K562 (cell line): ENCODE data around the gene WDR83. TPM values are rescaled to one million over a fixed set of nuclear protein-coding genes. Genes with fewer than 3 reads are reported as not detected.

Experiments used
- ARNT ChIP-seq, 2 experiments: fragments of 450-650 bp; IDR thresholded peaks; 2 replicates each; pipeline ENCODE4 v1.6.1; 2016; ENCODE audit warnings: mild to moderate bottlenecking in 1 of 2
- BMI1 ChIP-seq: fragments of 150-350 bp; IDR thresholded peaks from 2 replicates; pipeline ENCODE4 v1.6.1; 2014; ENCODE audit warnings: low read length
- CREM ChIP-seq: IDR thresholded peaks from 2 replicates; pipeline ENCODE4 v1.6.1; 2014; ENCODE audit warnings: antibody characterized with exemption, low read depth
- DIDO1 ChIP-seq: fragments of 450-650 bp; IDR thresholded peaks from 2 replicates; pipeline ENCODE4 v1.6.1; 2016; ENCODE audit warnings: low read depth, missing biosample characterization, missing genetic modification characterization
- EZH2 ChIP-seq: IDR thresholded peaks from 2 replicates; pipeline ENCODE4 v1.6.1; 2012; ENCODE audit warnings: low read depth, mild to moderate bottlenecking, inconsistent platforms, low read length, borderline replicate concordance
- IFI16 ChIP-seq: fragments of 250-450 bp; sonication (Bioruptor Pico); IDR thresholded peaks from 2 replicates; pipeline ENCODE4 v2.1.2; 2022; ENCODE audit warnings: mild to moderate bottlenecking, inconsistent platforms
- KLF6 ChIP-seq: fragments of 250-450 bp; sonication (Bioruptor Pico); IDR thresholded peaks from 2 replicates; pipeline ENCODE4 v1.4.0; 2020; ENCODE audit warnings: mild to moderate bottlenecking, moderate library complexity, borderline replicate concordance
- LARP7 ChIP-seq: fragments of 450-650 bp; IDR thresholded peaks from 2 replicates; pipeline ENCODE4 v1.6.1; 2016
- NFIC ChIP-seq: fragments of 450-650 bp; IDR thresholded peaks from 2 replicates; pipeline ENCODE4 v1.6.1; 2017; ENCODE audit warnings: mild to moderate bottlenecking, inconsistent platforms
- POLR2H ChIP-seq: IDR thresholded peaks from 2 replicates; pipeline ENCODE4 v1.6.1; 2016; ENCODE audit warnings: missing genetic modification characterization, low read depth, mild to moderate bottlenecking, control low read depth, missing compliant biosample characterization, moderate library complexity
- RBM17 ChIP-seq: fragments of 200-400 bp; formaldehyde crosslinking; IDR thresholded peaks from 2 replicates; pipeline ENCODE4 v1.6.1; 2017; ENCODE audit warnings: low read depth, mild to moderate bottlenecking, low read length, borderline replicate concordance
- SAFB2 ChIP-seq: fragments of 200-400 bp; formaldehyde crosslinking; IDR thresholded peaks from 2 replicates; pipeline ENCODE4 v1.6.1; 2018; ENCODE audit warnings: borderline replicate concordance, low read length, low read depth, moderate library complexity; ENCODE audit not compliant: severe bottlenecking
- SMARCE1 ChIP-seq: fragments of 450-650 bp; IDR thresholded peaks from 2 replicates; pipeline ENCODE4 v1.7.1; 2016; ENCODE audit warnings: mild to moderate bottlenecking
- SNIP1 ChIP-seq: fragments of 450-650 bp; IDR thresholded peaks from 2 replicates; pipeline ENCODE4 v1.7.1; 2017; ENCODE audit warnings: low read depth, mild to moderate bottlenecking
- SREBF2 ChIP-seq: sonication (generic); formaldehyde crosslinking; IDR thresholded peaks from 2 replicates; pipeline ENCODE4 v1.4.0; 2020; ENCODE audit warnings: mild to moderate bottlenecking, missing genetic modification reagents
- TGIF2 ChIP-seq: sonication (generic); formaldehyde crosslinking; IDR thresholded peaks from 2 replicates; pipeline ENCODE4 v1.8.1; 2022; ENCODE audit warnings: mild to moderate bottlenecking, missing genetic modification reagents, moderate library complexity
- YY1 ChIP-seq, 3 experiments: IDR thresholded peaks; 2 replicates each; pipeline ENCODE4 v1.6.1; 2011; ENCODE audit warnings: low read length in 2 of 3, mild to moderate bottlenecking in 2 of 3, moderate library complexity in 2 of 3, borderline replicate concordance in 1 of 3, control low read depth in 1 of 3, low read depth in 1 of 3; ENCODE audit not compliant: insufficient read depth in 3 of 3, insufficient replicate concordance in 2 of 3, control insufficient read depth in 1 of 3, insufficient read length in 1 of 3; ENCODE audit errors: extremely low read depth in 1 of 3
- ZC3H11A ChIP-seq: IDR thresholded peaks from 2 replicates; pipeline ENCODE4 v1.6.1; 2012; ENCODE audit warnings: low read depth, low read length, improper control_type of control experiment
- ZEB2 ChIP-seq: fragments of 450-650 bp; IDR thresholded peaks from 2 replicates; pipeline ENCODE4 v1.6.1; 2016
- ZKSCAN3 ChIP-seq: fragments of 250-450 bp; sonication (Bioruptor Pico); IDR thresholded peaks from 2 replicates; pipeline ENCODE4 v1.4.0; 2020
- ZNF217 ChIP-seq: sonication (generic); formaldehyde crosslinking; IDR thresholded peaks from 2 replicates; pipeline ENCODE4 v1.8.0; 2022; ENCODE audit warnings: mild to moderate bottlenecking, missing genetic modification reagents
- ZNF263 ChIP-seq: sonication (generic); formaldehyde crosslinking; IDR thresholded peaks from 2 replicates; pipeline ENCODE4 v1.8.0; 2022; ENCODE audit warnings: mild to moderate bottlenecking, missing genetic modification reagents, borderline replicate concordance
- ZNF311 ChIP-seq: fragments of 250-450 bp; sonication (Bioruptor Pico); IDR thresholded peaks from 2 replicates; pipeline ENCODE4 v1.4.0; 2020; ENCODE audit warnings: mild to moderate bottlenecking, moderate library complexity
- ZNF766 ChIP-seq: fragments of 200-800 bp; sonication (Bioruptor generic); conservative IDR thresholded peaks from 2 replicates; pipeline ENCODE4 v1.6.1; 2016; ENCODE audit warnings: missing genetic modification characterization, missing compliant biosample characterization
- polyA plus RNA-seq, 8 experiments: library from polyadenylated mRNA; depleted of rRNA in 4 of 8; stranded (reverse) in 5 of 8; unstranded in 3 of 8; fragments of >200 nt; fragmentation: Nextera tagmentation in 2 of 8; fragmentation: Illumina TruSeq in 1 of 8; extraction: Ambion mirVana in 2 of 8; extraction: Trizol in 1 of 8; gene quantifications; 2 replicates each; pipeline versions ENCODE4 v1.2.1 to v1.2.3, GENCODE V29; 2011 to 2014; ENCODE audit warnings: inconsistent platforms in 1 of 8, missing spikeins in 1 of 8
- total RNA-seq, 7 experiments: library from RNA; depleted of rRNA in 6 of 7; stranded (reverse); fragments of >200 nt in 6 of 7; fragmentation: Illumina TruSeq in 2 of 7; extraction: Trizol in 2 of 7; gene quantifications; 2 replicates each; pipeline versions ENCODE4 v1.2.1 to v1.2.3, GENCODE V29; 2011 to 2021; ENCODE audit warnings: low replicate concordance in 1 of 7
- TF ChIP-seq, protein P1 (sequence below): sonication (generic); formaldehyde crosslinking; IDR thresholded peaks from 2 replicates; pipeline ENCODE4 v1.9.0; 2022; ENCODE audit warnings: mild to moderate bottlenecking, missing genetic modification reagents
- TF ChIP-seq, protein P2 (sequence below), 2 experiments: fragments of 450-650 bp in 1 of 2; sonication (generic) in 1 of 2; formaldehyde crosslinking; conservative IDR thresholded peaks; 2 replicates each; pipeline versions ENCODE4 v1.4.0 to v1.8.1; 2020 to 2022; ENCODE audit warnings: mild to moderate bottlenecking in 1 of 2, missing genetic modification reagents in 1 of 2
- TF ChIP-seq, protein P3 (sequence below): fragments of 250-450 bp; sonication (Bioruptor Pico); IDR thresholded peaks from 2 replicates; pipeline ENCODE4 v1.8.0; 2022; ENCODE audit warnings: moderate library complexity, mild to moderate bottlenecking, inconsistent platforms

WDR83 gene
- total and polyA plus RNA-seq, 9 of the 15 experiments (the other 6 are each of a cell fraction or from before 2014, with no cell fraction given), result 0.52 to 21.3 (median 4.2) TPM

DNA sequence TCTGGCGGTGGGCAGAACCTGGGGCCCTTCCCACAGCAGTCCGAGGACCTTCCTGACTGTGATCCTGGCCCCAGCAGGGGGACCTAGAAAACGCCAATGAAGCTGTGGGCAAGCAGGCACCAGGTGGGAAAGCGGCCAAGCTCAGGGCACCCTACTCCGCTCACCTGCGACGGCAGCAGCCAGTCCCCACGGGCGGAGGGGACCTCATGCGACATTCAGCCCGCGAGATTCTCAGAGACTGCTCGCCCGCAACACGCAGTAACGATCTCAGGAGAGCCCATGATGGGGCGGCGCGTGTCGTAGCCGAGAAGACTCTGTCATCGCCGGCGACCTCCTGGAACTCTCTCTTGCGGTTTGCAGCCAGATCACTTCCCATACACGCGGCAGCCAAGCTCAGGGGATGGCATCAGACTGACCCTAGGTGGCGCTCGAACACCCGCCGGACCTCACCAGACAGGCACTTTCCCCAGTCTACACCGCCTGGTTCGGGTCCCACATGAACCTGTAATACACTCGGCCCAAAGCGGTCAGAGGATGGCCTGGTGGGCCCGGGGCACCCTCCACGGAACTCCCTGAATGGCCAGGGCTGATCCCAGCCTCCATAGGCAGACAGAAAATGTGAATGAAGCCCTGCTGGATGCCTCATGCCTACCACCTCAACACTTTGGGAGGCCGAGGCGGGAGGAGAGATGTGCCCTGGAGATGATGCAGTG lies 26.6 kb upstream of the WDR83 start (continued):
- TF ChIP-seq ZNF311 (CRISPR knock-in tag), result no peak
- no peak for TF ChIP-seq BMI1
- no peak for TF ChIP-seq EZH2
- no peak for TF ChIP-seq SREBF2 (CRISPR knock-in tag)
- TF ChIP-seq RBM17, result no peak
- no peak for TF ChIP-seq KLF6
- TF ChIP-seq ZEB2, result no peak
- TF ChIP-seq NFIC, result peak; percentile 20; the same call in 1 of the 2 replicates
- no peak for TF ChIP-seq SNIP1
- TF ChIP-seq ARNT (IDR thresholded peaks at IDR 0.05), result no peak
- TF ChIP-seq YY1 (IDR thresholded peaks at IDR 0.05; ENCODE audit: borderline replicate concordance in 1 of 3, control insufficient read depth in 1 of 3, extremely low read depth in 1 of 3, insufficient read depth in 3 of 3, insufficient read length in 1 of 3, insufficient replicate concordance in 2 of 3, low read depth in 1 of 3, low read length in 2 of 3), result peak in 1 of 3 experiments; percentile 21
- TF ChIP-seq POLR2H (tag), result no peak
- TF ChIP-seq, protein P1, sequence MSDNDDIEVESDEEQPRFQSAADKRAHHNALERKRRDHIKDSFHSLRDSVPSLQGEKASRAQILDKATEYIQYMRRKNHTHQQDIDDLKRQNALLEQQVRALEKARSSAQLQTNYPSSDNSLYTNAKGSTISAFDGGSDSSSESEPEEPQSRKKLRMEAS (CRISPR knock-in tag), result peak; percentile 94
- TF ChIP-seq ZNF263 (CRISPR knock-in tag), result no peak
- no peak for TF ChIP-seq LARP7
- TF ChIP-seq SAFB2, result no peak
- no peak for TF ChIP-seq DIDO1 (tag)
- TF ChIP-seq CREM, result peak; percentile 82
- no peak for TF ChIP-seq TGIF2
- TF ChIP-seq ZNF766 (CRISPR knock-in tag), result no peak
- no peak for TF ChIP-seq ZKSCAN3 (CRISPR knock-in tag)
- TF ChIP-seq SMARCE1, result no peak
- TF ChIP-seq, protein P2, sequence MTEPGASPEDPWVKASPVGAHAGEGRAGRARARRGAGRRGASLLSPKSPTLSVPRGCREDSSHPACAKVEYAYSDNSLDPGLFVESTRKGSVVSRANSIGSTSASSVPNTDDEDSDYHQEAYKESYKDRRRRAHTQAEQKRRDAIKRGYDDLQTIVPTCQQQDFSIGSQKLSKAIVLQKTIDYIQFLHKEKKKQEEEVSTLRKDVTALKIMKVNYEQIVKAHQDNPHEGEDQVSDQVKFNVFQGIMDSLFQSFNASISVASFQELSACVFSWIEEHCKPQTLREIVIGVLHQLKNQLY (CRISPR knock-in tag; conservative IDR thresholded peaks at IDR 0.05), result no peak
- no peak for TF ChIP-seq ZC3H11A
- no peak for TF ChIP-seq ZNF217 (CRISPR knock-in tag)
- TF ChIP-seq IFI16, result no peak
- TF ChIP-seq, protein P3, sequence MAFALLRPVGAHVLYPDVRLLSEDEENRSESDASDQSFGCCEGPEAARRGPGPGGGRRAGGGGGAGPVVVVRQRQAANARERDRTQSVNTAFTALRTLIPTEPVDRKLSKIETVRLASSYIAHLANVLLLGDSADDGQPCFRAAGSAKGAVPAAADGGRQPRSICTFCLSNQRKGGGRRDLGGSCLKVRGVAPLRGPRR, result no peak
